ENCODE results near the gene PPP1R15B.
A peak's percentile ranks its signal among the peaks of the same experiment; 100 is the strongest.

The PPP1R15B gene

GRCh38 chr1:204448991-204449677 lies 37.5 kb upstream of the PPP1R15B start:
- DNase-seq (ENCODE audit: insufficient read length, low spot score): no peak
- FAIRE-seq: no peak
- no peak for TF ChIP-seq POLR2A (IDR thresholded peaks at IDR 0.05; ENCODE audit: low read depth, low read length)

- no peak for TF ChIP-seq POLR2A (IDR thresholded peaks at IDR 0.05; ENCODE audit: low read depth, low read length)
- DNase-seq (ENCODE audit: insufficient read length, low spot score) (no peak), FAIRE-seq (no peak)
Observed at GRCh38 chr1:204448344-204448964, 36.8 kb upstream of the PPP1R15B start.

- no peak for TF ChIP-seq POLR2A (IDR thresholded peaks at IDR 0.05; ENCODE audit: low read depth, low read length)
- no peak for DNase-seq (ENCODE audit: insufficient read length, low spot score)
- no peak for FAIRE-seq
Observed at GRCh38 chr1:204447736-204448135, 36.1 kb upstream of the PPP1R15B start.

GRCh38 chr1:204447190-204447589 lies 35.6 kb upstream of the PPP1R15B start:
- DNase-seq (ENCODE audit: insufficient read length, low spot score): no peak
- no peak for FAIRE-seq
- TF ChIP-seq POLR2A (IDR thresholded peaks at IDR 0.05; ENCODE audit: low read depth, low read length): no peak

GRCh38 chr1:204446413-204447111 lies 34.9 kb upstream of the PPP1R15B start:
- FAIRE-seq (no peak), DNase-seq (ENCODE audit: insufficient read length, low spot score) (peak; percentile 57)
- no peak for TF ChIP-seq POLR2A (IDR thresholded peaks at IDR 0.05; ENCODE audit: low read depth, low read length)

- DNase-seq (ENCODE audit: insufficient read length, low spot score): peak; percentile 51
- TF ChIP-seq POLR2A (IDR thresholded peaks at IDR 0.05; ENCODE audit: low read depth, low read length): no peak
- FAIRE-seq: no peak
Observed at GRCh38 chr1:204445860-204446412, 34.3 kb upstream of the PPP1R15B start.

- TF ChIP-seq POLR2A (IDR thresholded peaks at IDR 0.05; ENCODE audit: low read depth, low read length): no peak
- FAIRE-seq (no peak), DNase-seq (ENCODE audit: insufficient read length, low spot score) (no peak)
Observed at GRCh38 chr1:204443871-204444581, 32.4 kb upstream of the PPP1R15B start.

GRCh38 chr1:204443260-204443619 lies 31.6 kb upstream of the PPP1R15B start:
- no peak for TF ChIP-seq POLR2A (IDR thresholded peaks at IDR 0.05; ENCODE audit: low read depth, low read length)
- FAIRE-seq: no peak
- no peak for DNase-seq (ENCODE audit: insufficient read length, low spot score)

GRCh38 chr1:204442376-204443259 lies 31.0 kb upstream of the PPP1R15B start:
- DNase-seq (ENCODE audit: insufficient read length, low spot score) (no peak), FAIRE-seq (no peak)
- no peak for TF ChIP-seq POLR2A (IDR thresholded peaks at IDR 0.05; ENCODE audit: low read depth, low read length)

GRCh38 chr1:204441558-204441957 lies 29.9 kb upstream of the PPP1R15B start:
- no peak for DNase-seq (ENCODE audit: insufficient read length, low spot score)
- TF ChIP-seq POLR2A (IDR thresholded peaks at IDR 0.05; ENCODE audit: low read depth, low read length): no peak
- FAIRE-seq: no peak

GRCh38 chr1:204439621-204440375 lies 28.2 kb upstream of the PPP1R15B start:
- TF ChIP-seq POLR2A (IDR thresholded peaks at IDR 0.05; ENCODE audit: low read depth, low read length): no peak
- FAIRE-seq (no peak), DNase-seq (ENCODE audit: insufficient read length, low spot score) (no peak)

- DNase-seq (ENCODE audit: insufficient read length, low spot score) (peak; percentile 93), FAIRE-seq (peak; percentile 90)
- no peak for TF ChIP-seq POLR2A (IDR thresholded peaks at IDR 0.05; ENCODE audit: low read depth, low read length)
Observed at GRCh38 chr1:204438628-204439027, 27.0 kb upstream of the PPP1R15B start.

All from H54 (cell line).